ENCODE data around the gene PCDH15. TPM values are rescaled to one million over a fixed set of nuclear protein-coding genes. Genes with fewer than 3 reads are reported as not detected.

The PCDH15 gene
- polyA plus RNA-seq, 1 of the 3 experiments (the other 2 are of a cell fraction), result 0.03 TPM

DNA sequence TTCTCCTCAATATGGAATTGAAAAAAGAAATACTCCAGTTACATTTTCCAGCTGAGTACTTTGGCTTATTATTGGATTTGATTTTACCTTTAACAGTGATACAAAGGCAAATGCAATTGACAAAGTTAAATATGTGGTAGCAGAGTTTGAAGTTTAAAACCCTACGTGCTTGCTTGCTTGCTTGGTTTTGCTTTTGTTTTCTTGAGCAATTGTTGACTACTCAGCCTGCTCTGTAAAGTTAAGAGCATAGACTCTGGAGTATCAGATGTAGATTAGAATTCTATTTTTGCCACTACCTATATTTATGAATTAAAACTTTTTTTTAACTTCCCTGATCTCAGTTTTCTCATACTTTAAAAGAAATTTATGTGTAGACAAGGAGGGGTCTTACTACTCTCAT, 51.4 kb downstream of the PCDH15 start:
- Histone ChIP-seq H3K9me3 (no peaks in the 10 kb centered on the region), H3K9ac (no peak overlapping the region), H3K79me2 (ENCODE audit: insufficient read depth) (no peaks in the 10 kb centered on the region), H3K4me3 (ENCODE audit: low read depth in 2 of 2, low read length in 1 of 2) (no peak overlapping the region), H2AFZ (ENCODE audit: low read depth) (peak overlapping the region; percentile 70; the same call in 1 of the 2 replicates), H3K27ac (ENCODE audit: low read depth in 2 of 2, low read length in 1 of 2) (no peak overlapping the region), H3K27me3 (ENCODE audit: insufficient read depth) (no peaks in the 10 kb centered on the region), H3K9me2 (no peaks in the 10 kb centered on the region), H3F3A (replicated peaks; ENCODE audit: insufficient read depth) (no peaks in the 10 kb centered on the region), H3K36me3 (replicated peaks in 1 of 2; ENCODE audit: control insufficient read depth in 1 of 2, insufficient read depth in 2 of 2, low read length in 1 of 2) (no peaks in the 10 kb centered on the region), H4K20me1 (ENCODE audit: insufficient read depth) (no peaks in the 10 kb centered on the region), H3K4me2 (no peak overlapping the region), H3K4me1 (ENCODE audit: control insufficient read depth in 1 of 2, insufficient read depth in 2 of 2, low read depth in 1 of 2, low read length in 1 of 2) (no peaks in the 10 kb centered on the region)
- CTCF ChIA-PET, result no interaction called here
- 31% methylated on average over 1 of the region's 1 CpG for WGBS (ENCODE audit: low lambda C conversion rate)
- POLR2A ChIA-PET, result no interaction called here
- TF ChIP-seq POLR2AphosphoS5 (IDR thresholded peaks at IDR 0.05; ENCODE audit: low read depth, low read length), result no peak
- TF ChIP-seq TCF12 (IDR thresholded peaks at IDR 0.05), result no peak
- no peak for TF ChIP-seq TAF1 (IDR thresholded peaks at IDR 0.05; ENCODE audit: borderline replicate concordance, low read depth, low read length)
- no peak for TF ChIP-seq SMC3 (IDR thresholded peaks at IDR 0.05; ENCODE audit: low read depth, low read length)
- TF ChIP-seq GATA2 (CRISPR knock-in tag; IDR thresholded peaks at IDR 0.05), result no peak
- DNase-seq, result no peak

- no peaks in the 10 kb centered on the region for H3F3A ChIP-seq (replicated peaks; ENCODE audit: insufficient read depth)
- no peak overlapping the region for H3K9ac ChIP-seq
- no peaks in the 10 kb centered on the region for H3K27me3 ChIP-seq (ENCODE audit: insufficient read depth)
- H3K27ac ChIP-seq (ENCODE audit: low read depth in 2 of 2, low read length in 1 of 2), result no peak overlapping the region
- H3K4me3 ChIP-seq (ENCODE audit: low read depth in 2 of 2, low read length in 1 of 2), result no peak overlapping the region
- no peaks in the 10 kb centered on the region for H3K36me3 ChIP-seq (replicated peaks in 1 of 2; ENCODE audit: control insufficient read depth in 1 of 2, insufficient read depth in 2 of 2, low read length in 1 of 2)
- CTCF ChIA-PET, result no interaction called here
- no peaks in the 10 kb centered on the region for H3K9me2 ChIP-seq
- TF ChIP-seq MEF2A (IDR thresholded peaks at IDR 0.05; ENCODE audit: borderline replicate concordance, low read depth) (no peak), FOSL2 (IDR thresholded peaks at IDR 0.05; ENCODE audit: borderline replicate concordance, low read depth) (no peak), USF1 (IDR thresholded peaks at IDR 0.05; ENCODE audit: borderline replicate concordance, low read depth) (no peak), FOXJ3 (CRISPR knock-in tag; IDR thresholded peaks at IDR 0.05) (no peak), YY1 (IDR thresholded peaks at IDR 0.05; ENCODE audit: low read depth) (no peak), RCOR1 (IDR thresholded peaks at IDR 0.05; ENCODE audit: low read length) (no peak), TAF1 (IDR thresholded peaks at IDR 0.05; ENCODE audit: borderline replicate concordance, low read depth, low read length) (no peak), JUND (IDR thresholded peaks at IDR 0.05) (no peak), TEAD4 (IDR thresholded peaks at IDR 0.05; ENCODE audit: borderline replicate concordance, insufficient read depth) (no peak), EP300 (IDR thresholded peaks at IDR 0.05; ENCODE audit: borderline replicate concordance in 1 of 2, low read depth in 1 of 2, low read length in 1 of 2) (no peak), NFIC (IDR thresholded peaks at IDR 0.05; ENCODE audit: borderline replicate concordance) (no peak), FOXM1 (IDR thresholded peaks at IDR 0.05; ENCODE audit: low read depth) (no peak), USF2 (IDR thresholded peaks at IDR 0.05; ENCODE audit: borderline replicate concordance, low read depth, low read length) (no peak), MAX (IDR thresholded peaks at IDR 0.05; ENCODE audit: low read depth) (no peak), TCF12 (IDR thresholded peaks at IDR 0.05) (no peak)
- no peaks in the 10 kb centered on the region for H3K4me1 ChIP-seq (ENCODE audit: control insufficient read depth in 1 of 2, insufficient read depth in 2 of 2, low read depth in 1 of 2, low read length in 1 of 2)
- WGBS (ENCODE audit: low lambda C conversion rate), result 55% methylated on average over 2 of the region's 2 CpGs
- H3K9me3 ChIP-seq, result no peaks in the 10 kb centered on the region
- H2AFZ ChIP-seq (ENCODE audit: low read depth), result no peak overlapping the region
- no peak overlapping the region for H3K4me2 ChIP-seq
- H4K20me1 ChIP-seq (ENCODE audit: insufficient read depth), result no peaks in the 10 kb centered on the region
- no peak for DNase-seq
- POLR2A ChIA-PET, result no interaction called here
- H3K79me2 ChIP-seq (ENCODE audit: insufficient read depth), result no peaks in the 10 kb centered on the region
These were observed 55.6 kb downstream of the PCDH15 start for GRCh38 chr10:54745436-54745835.
